Pancreas (tissue), 10 donors: Measurements from ENCODE around the gene FBLIM1. TPM values are rescaled to one million over a fixed set of nuclear protein-coding genes. Genes with fewer than 3 reads are reported as not detected.

Experiments
- ATAC-seq, 4 donors: fragments of 200-7000 bp; cut with Tn5 transposase; one replicate each; pipeline versions ENCODE4 v1.8.0 to v1.9.1; 2020; ENCODE audit warnings: mild to moderate bottlenecking in 4 of 4, moderate library complexity in 4 of 4
- DNase-seq, 6 donors: peaks; one replicate each; pipeline ENCODE4 v3.0.0-alpha.2; 2020
- FAIRE-seq: peaks from 2 replicates; lab custom pipeline; 2012; peaks lifted over from hg19 to GRCh38; lab: Jason Lieb, UNC
- H3K27ac ChIP-seq, 4 donors: fragments of 200-600 bp; sonication (generic); 1 replicate in 3 of 4; 2 replicates in 1 of 4; pipeline versions ENCODE4 v1.5.0 to v1.8.0; 2020
- H3K27me3 ChIP-seq, 4 donors: fragments of 200-600 bp; one replicate each; pipeline ENCODE4 v1.8.0; 2021
- H3K36me3 ChIP-seq, 3 donors: fragments of 200-600 bp; sonication (generic) in 1 of 3; one replicate each; pipeline versions ENCODE4 v1.5.0 to v1.8.0; 2020 to 2021
- H3K4me1 ChIP-seq, 3 donors: fragments of 200-600 bp; one replicate each; pipeline ENCODE4 v1.8.0; 2021
- H3K4me3 ChIP-seq, 4 donors: fragments of 200-600 bp; sonication (generic) in 2 of 4; one replicate each; pipeline versions ENCODE4 v1.5.0 to v1.8.0; 2020 to 2021
- H3K9me3 ChIP-seq, 4 donors: fragments of 200-600 bp; one replicate each; pipeline ENCODE4 v1.8.0; 2021
- WGBS, 2 donors: extraction: QIAGEN DNeasy Blood & Tissue Kit; methylation state at CpG; one replicate each; pipeline ENCODE4 v1.1.7; 2013; 5-methylcytosine and 5-hydroxymethylcytosine counted together
- intact Hi-C, 3 donors: fragments of 100-400 bp; cut with DNase I; formaldehyde crosslinking; loops; one replicate each; pipeline versions ENCODE4 v1.11.1 to v1.14.2; 2022
- polyA plus RNA-seq, 2 donors: library from polyadenylated mRNA; stranded (reverse); fragments of 200-250 nt; gene quantifications; one replicate each; pipeline ENCODE4 v1.2.3, GENCODE V29; 2013
- total RNA-seq, 6 donors: library from RNA; stranded (reverse); fragmentation: NEBNext Ultra II Directional in 4 of 6; extraction: Animal tissue kit (Norgen Biotek cat#: 25700) in 4 of 6; gene quantifications; one replicate each; pipeline versions ENCODE4 v1.2.1 to v1.2.4, GENCODE V29; 2021 to 2023
- TF ChIP-seq, protein P1 (sequence below), 4 donors: fragments of 200-600 bp; sonication (generic) in 3 of 4; IDR thresholded peaks; one replicate each; pipeline versions ENCODE4 v1.5.0 to v1.8.0; 2021; ENCODE audit warnings: antibody characterized with exemption in 4 of 4
- donor health status: healthy with polysubstance abuse.
- donor health status: DM: no; HTN: no; CAD: no; lungs with moderate emphysema.
- donor health status: DM: no; HTN: no; CAD: no.
- donor health status: control.
- donor health status: control.
- donor health status: Bipolar disorder and iron deficiency.
- donor health status: DM: yes; HTN: yes; CAD: no.
- donor health status: DM: no; HTN: no; CAD: no.
- donor health status: DM: no; HTN: no; CAD: no.
- donor health status: DM: yes; HTN: yes; CAD: no.

Gene FBLIM1, protein sequence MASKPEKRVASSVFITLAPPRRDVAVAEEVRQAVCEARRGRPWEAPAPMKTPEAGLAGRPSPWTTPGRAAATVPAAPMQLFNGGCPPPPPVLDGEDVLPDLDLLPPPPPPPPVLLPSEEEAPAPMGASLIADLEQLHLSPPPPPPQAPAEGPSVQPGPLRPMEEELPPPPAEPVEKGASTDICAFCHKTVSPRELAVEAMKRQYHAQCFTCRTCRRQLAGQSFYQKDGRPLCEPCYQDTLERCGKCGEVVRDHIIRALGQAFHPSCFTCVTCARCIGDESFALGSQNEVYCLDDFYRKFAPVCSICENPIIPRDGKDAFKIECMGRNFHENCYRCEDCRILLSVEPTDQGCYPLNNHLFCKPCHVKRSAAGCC
- total RNA-seq, result 10 to 100 TPM; 22.2 to 61.5 (median 29.4) TPM
- polyA plus RNA-seq, result 10 to 100 TPM; 20.4 to 36.8 TPM

GRCh38 chr1:15758343-15758931, at the start of gene FBLIM1:
Gene FBLIM1 (plus strand): TSS chr1:15758795. CDS start chr1:15764984, 6,189 bp downstream.
- TF ChIP-seq, protein P1, sequence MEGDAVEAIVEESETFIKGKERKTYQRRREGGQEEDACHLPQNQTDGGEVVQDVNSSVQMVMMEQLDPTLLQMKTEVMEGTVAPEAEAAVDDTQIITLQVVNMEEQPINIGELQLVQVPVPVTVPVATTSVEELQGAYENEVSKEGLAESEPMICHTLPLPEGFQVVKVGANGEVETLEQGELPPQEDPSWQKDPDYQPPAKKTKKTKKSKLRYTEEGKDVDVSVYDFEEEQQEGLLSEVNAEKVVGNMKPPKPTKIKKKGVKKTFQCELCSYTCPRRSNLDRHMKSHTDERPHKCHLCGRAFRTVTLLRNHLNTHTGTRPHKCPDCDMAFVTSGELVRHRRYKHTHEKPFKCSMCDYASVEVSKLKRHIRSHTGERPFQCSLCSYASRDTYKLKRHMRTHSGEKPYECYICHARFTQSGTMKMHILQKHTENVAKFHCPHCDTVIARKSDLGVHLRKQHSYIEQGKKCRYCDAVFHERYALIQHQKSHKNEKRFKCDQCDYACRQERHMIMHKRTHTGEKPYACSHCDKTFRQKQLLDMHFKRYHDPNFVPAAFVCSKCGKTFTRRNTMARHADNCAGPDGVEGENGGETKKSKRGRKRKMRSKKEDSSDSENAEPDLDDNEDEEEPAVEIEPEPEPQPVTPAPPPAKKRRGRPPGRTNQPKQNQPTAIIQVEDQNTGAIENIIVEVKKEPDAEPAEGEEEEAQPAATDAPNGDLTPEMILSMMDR (IDR thresholded peaks at IDR 0.05), result no peak
- FAIRE-seq, result no peak

GRCh38 chr1:15709226-15709625, 49.4 kb upstream of the FBLIM1 start:
- Histone ChIP-seq H3K36me3 (no peaks in the 10 kb centered on the region), H3K4me1 (peaks cover 0 to 2% (median 0%) of the 10 kb centered on the region in 3 donors), H3K27ac (no peak overlapping the region), H3K4me3 (no peak overlapping the region), H3K9me3 (no peaks in the 10 kb centered on the region), H3K27me3 (no peaks in the 10 kb centered on the region)
- FAIRE-seq, result no peak
- 81 to 87% methylated on average over 4 of the region's 4 CpGs for WGBS, 2 donors
- intact Hi-C loops, result no loop called here
- ATAC-seq, result peak in 2 of 4 donors; percentile 32 to 50
- DNase-seq, result no peak
- TF ChIP-seq, protein P1 (IDR thresholded peaks at IDR 0.05), result no peak

More at GRCh38 chr1:15758343-15758931, at the start of gene FBLIM1:
- ATAC-seq (peak; percentile 41 to 66 (median 59)), DNase-seq (peak in 3 of 6 donors; percentile 34 to 74 (median 63))
- Histone ChIP-seq H3K27me3 (no peaks in the 10 kb centered on the region), H3K27ac (peak within 1 kb of the TSS in 3 of 4 donors; percentile 1 to 60 (median 10)), H3K4me3 (peak within 1 kb of the TSS; percentile 63 to 88 (median 76)), H3K36me3 (no peaks in the 10 kb centered on the region), H3K9me3 (no peaks in the 10 kb centered on the region), H3K4me1 (peaks cover 0 to 4% (median 0%) of the 10 kb centered on the region in 3 donors)
- WGBS, 2 donors, result 7 to 10% methylated on average over 19 to 55 of the region's 58 CpGs
- intact Hi-C loops, result no loop called here

- peak in 3 of 4 donors; percentile 34 to 77 (median 71) for ATAC-seq
- 67 to 77% methylated on average over 4 of the region's 4 CpGs for WGBS, 2 donors
These were observed 46.4 kb upstream of the FBLIM1 start for GRCh38 chr1:15712168-15712567.

DNA sequence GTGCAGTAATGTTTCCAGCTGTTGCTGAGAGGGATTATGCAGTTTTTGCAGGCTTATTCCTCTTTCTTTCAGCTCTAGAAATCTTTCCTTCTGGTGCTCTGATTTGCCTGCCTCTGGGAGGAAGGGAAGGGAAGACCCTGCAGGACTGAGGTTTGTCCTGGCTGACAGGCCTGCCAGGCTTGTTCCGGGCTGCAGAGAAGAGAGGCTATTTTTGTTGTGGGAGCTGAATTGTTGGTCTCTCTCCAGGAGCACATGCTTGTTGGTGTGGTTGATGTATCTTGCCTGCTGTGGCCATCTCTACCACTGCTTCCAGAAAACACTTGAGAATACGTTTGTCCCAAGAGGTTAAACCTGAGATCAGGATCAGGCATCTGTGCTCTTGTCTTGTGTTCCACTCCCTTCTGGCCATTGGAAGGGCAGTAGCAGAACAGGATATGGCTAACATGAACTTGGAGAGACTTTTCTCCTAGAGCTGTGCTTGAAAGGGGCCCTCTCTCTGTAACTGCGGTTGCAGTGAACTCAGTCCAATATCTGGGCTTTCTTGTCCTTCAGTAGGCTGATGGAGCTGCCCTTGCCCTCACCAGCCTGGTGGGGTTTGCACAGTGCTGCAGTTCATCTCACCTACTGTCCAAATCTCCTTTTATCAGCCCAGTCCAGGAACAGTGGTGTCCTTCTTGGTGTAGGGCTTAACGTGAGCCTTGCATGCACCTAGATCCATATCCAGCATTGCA, 44.0 kb upstream of the FBLIM1 start:
- no peak for FAIRE-seq
- Histone ChIP-seq H3K4me3 (no peak overlapping the region), H3K36me3 (peaks cover 0 to 17% (median 8%) of the 10 kb centered on the region in 3 donors), H3K4me1 (no peaks in the 10 kb centered on the region), H3K27me3 (no peaks in the 10 kb centered on the region), H3K9me3 (no peaks in the 10 kb centered on the region), H3K27ac (no peak overlapping the region)
- 58 to 80% methylated on average over 4 of the region's 4 CpGs for WGBS, 2 donors
- TF ChIP-seq, protein P1 (IDR thresholded peaks at IDR 0.05), result no peak
- peak in 2 of 4 donors; percentile 17 to 23 for ATAC-seq
- no peak for DNase-seq
- intact Hi-C loops, result no loop called here

More at GRCh38 chr1:15712168-15712567, 46.4 kb upstream of the FBLIM1 start:
- Histone ChIP-seq H3K9me3 (no peaks in the 10 kb centered on the region), H3K27me3 (no peaks in the 10 kb centered on the region), H3K36me3 (peaks cover 0 to 8% (median 0%) of the 10 kb centered on the region in 3 donors), H3K4me3 (no peak overlapping the region), H3K4me1 (no peaks in the 10 kb centered on the region), H3K27ac (no peak overlapping the region)
- intact Hi-C loops, result no loop called here
- FAIRE-seq, result no peak
- DNase-seq, result no peak
- TF ChIP-seq, protein P1 (IDR thresholded peaks at IDR 0.05), result no peak
